Muscle of leg (tissue), 11 donors: ENCODE measurements around the gene CDV3. TPM values are rescaled to one million over a fixed set of nuclear protein-coding genes. Genes with fewer than 3 reads are reported as not detected.

ENCODE experiments used
- DNase-seq: peaks from one replicate; pipeline ENCODE4 v3.0.0; 2013
- H3K27ac ChIP-seq: one replicate; pipeline ENCODE4 v1.5.1; 2013; ENCODE audit warnings: mild to moderate bottlenecking, low read length, control low read depth
- H3K27me3 ChIP-seq: one replicate; pipeline ENCODE4 v1.6.1; 2013; ENCODE audit warnings: low read length; ENCODE audit not compliant: control insufficient read depth, insufficient read depth
- H3K36me3 ChIP-seq: one replicate; pipeline ENCODE4 v1.6.1; 2013; ENCODE audit warnings: low read length; ENCODE audit not compliant: control insufficient read depth, insufficient read depth
- H3K4me1 ChIP-seq: one replicate; pipeline ENCODE4 v1.6.1; 2013; ENCODE audit warnings: low read length; ENCODE audit not compliant: control insufficient read depth, insufficient read depth
- H3K4me3 ChIP-seq: one replicate; pipeline ENCODE4 v1.5.1; 2013; ENCODE audit warnings: low read length, control low read depth
- H3K9me3 ChIP-seq: replicated peaks from 2 replicates; pipeline ENCODE4 v1.6.1; 2013; ENCODE audit warnings: low read depth, low read length; ENCODE audit not compliant: control insufficient read depth
- WGBS: methylation state at CpG from one replicate; pipeline ENCODE4 v1.1.5; 2013; ENCODE audit warnings: missing lambda C conversion rate; ENCODE audit not compliant: insufficient coverage; 5-methylcytosine and 5-hydroxymethylcytosine counted together
- polyA plus RNA-seq, 8 donors: library from polyadenylated mRNA; unstranded; fragments of 120-200 nt; gene quantifications; one replicate each; pipeline versions ENCODE4 v1.2.1 to v1.2.3, GENCODE V29; 2013; ENCODE audit warnings: inconsistent platforms in 1 of 8, low replicate concordance in 1 of 8; ENCODE audit not compliant: insufficient read length in 8 of 8, insufficient read depth in 1 of 8
- total RNA-seq: library from RNA; stranded (reverse); fragments of 120-200 nt; gene quantifications from one replicate; pipeline ENCODE4 v1.2.4, GENCODE V29; 2013

The CDV3 gene
- total and polyA plus RNA-seq, 9 donors, result 104 to 158 (median 140) TPM

GRCh38 chr3:133620066-133620784 is 46.7 kb downstream of the CDV3 start:
- H3K4me1 ChIP-seq, result no peaks in the 10 kb centered on the region
- H3K9me3 ChIP-seq, result no peaks in the 10 kb centered on the region
- no peak overlapping the region for H3K4me3 ChIP-seq
- no peak for DNase-seq
- no peak overlapping the region for H3K27ac ChIP-seq
- H3K36me3 ChIP-seq, result peaks cover 38% of the 10 kb centered on the region
- H3K27me3 ChIP-seq, result no peaks in the 10 kb centered on the region
- WGBS, result 92% methylated on average over 9 of the region's 13 CpGs

DNA sequence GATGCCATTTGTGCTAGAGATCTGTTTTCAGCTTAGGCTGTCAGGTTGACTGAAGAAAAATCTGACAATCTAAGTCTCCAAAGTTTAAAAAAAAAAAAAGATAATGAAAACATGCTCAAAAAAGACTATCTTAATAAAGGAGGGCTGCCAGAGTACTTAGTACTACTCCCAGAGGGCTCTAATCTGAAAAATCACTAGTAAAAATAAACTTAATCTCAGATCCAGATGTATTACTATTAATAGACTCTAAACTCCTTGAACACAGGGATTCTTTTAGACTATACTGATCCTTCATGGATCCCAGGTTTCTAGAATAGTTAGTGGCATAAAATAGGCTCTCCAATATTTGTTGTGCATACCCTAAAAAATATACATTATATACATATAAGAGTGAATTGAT is 54.3 kb downstream of the CDV3 start:
- peak; percentile 23 for DNase-seq
- Histone ChIP-seq H3K4me1 (no peaks in the 10 kb centered on the region), H3K9me3 (no peaks in the 10 kb centered on the region), H3K27me3 (no peaks in the 10 kb centered on the region), H3K27ac (no peak overlapping the region), H3K36me3 (peaks cover 40% of the 10 kb centered on the region), H3K4me3 (no peak overlapping the region)

DNA sequence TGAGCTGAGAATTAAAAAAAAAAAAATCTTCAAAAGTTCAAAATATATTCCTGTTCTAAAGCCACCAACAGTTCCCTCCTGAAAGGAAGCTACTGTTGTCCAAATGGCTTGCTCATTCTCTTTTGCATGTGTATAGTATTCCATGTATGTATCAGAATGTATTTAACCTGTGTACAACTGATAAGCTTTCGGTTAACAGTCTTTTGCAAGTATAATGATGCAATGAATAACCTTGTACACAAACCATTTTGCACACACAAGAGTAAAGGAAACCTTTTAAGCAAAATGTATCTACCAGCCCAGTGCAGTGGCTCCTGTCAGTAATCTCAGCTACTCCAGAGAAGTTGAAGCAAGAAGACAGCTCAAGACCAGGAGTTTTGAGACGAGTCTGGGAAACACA is 55.7 kb downstream of the CDV3 start:
- Histone ChIP-seq H3K4me3 (no peak overlapping the region), H3K36me3 (peaks cover 42% of the 10 kb centered on the region), H3K27me3 (no peaks in the 10 kb centered on the region), H3K27ac (no peak overlapping the region), H3K9me3 (no peaks in the 10 kb centered on the region), H3K4me1 (no peaks in the 10 kb centered on the region)
- no peak for DNase-seq
- no CpG with 5 or more reads among the region's 2 CpGs for WGBS

GRCh38 chr3:133633439-133633838 is 60.0 kb downstream of the CDV3 start:
- no peaks in the 10 kb centered on the region for H3K27me3 ChIP-seq
- H3K36me3 ChIP-seq, result peaks cover 39% of the 10 kb centered on the region
- WGBS, result 100% methylated on average over 2 of the region's 4 CpGs

More at GRCh38 chr3:133633439-133633838, 60.0 kb downstream of the CDV3 start:
- DNase-seq, result no peak
- Histone ChIP-seq H3K27ac (no peak overlapping the region), H3K4me1 (no peaks in the 10 kb centered on the region), H3K9me3 (no peaks in the 10 kb centered on the region), H3K4me3 (no peak overlapping the region)

Other genes starting within 250 kb of the CDV3 start
- gene BFSP2, start 173.6 kb upstream of the CDV3 start, total RNA-seq, result not detected
- gene BFSP2, start 173.6 kb upstream of the CDV3 start, polyA plus RNA-seq, result not detected
- gene TOPBP1, start 88.3 kb downstream of the CDV3 start, total RNA-seq, result 28.5 TPM
- 10 to 100 TPM; 19.8 to 28.5 (median 25.2) TPM for gene TOPBP1, start 88.3 kb downstream of the CDV3 start, polyA plus RNA-seq
- 4.1 TPM for gene TF, start 172.7 kb downstream of the CDV3 start, total RNA-seq
- gene TF, start 172.7 kb downstream of the CDV3 start, polyA plus RNA-seq, result 10 to 100 TPM in 2 of 8 donors, 1 to 10 TPM in 6; 1.2 to 27.3 (median 3.9) TPM
- gene SRPRB, start 232.1 kb downstream of the CDV3 start, total RNA-seq, result 39.6 TPM
- gene SRPRB, start 232.1 kb downstream of the CDV3 start, polyA plus RNA-seq, result 10 to 100 TPM; 30.9 to 45.5 (median 36.1) TPM